Hypothalamus (tissue), 51 donors: Measurements from ENCODE around the gene SARDH.

Source experiments
- DNase-seq, 51 donors: peaks; one replicate each; lab custom pipeline; 2025; lab: John Stamatoyannopoulos, UW

SARDH gene, protein sequence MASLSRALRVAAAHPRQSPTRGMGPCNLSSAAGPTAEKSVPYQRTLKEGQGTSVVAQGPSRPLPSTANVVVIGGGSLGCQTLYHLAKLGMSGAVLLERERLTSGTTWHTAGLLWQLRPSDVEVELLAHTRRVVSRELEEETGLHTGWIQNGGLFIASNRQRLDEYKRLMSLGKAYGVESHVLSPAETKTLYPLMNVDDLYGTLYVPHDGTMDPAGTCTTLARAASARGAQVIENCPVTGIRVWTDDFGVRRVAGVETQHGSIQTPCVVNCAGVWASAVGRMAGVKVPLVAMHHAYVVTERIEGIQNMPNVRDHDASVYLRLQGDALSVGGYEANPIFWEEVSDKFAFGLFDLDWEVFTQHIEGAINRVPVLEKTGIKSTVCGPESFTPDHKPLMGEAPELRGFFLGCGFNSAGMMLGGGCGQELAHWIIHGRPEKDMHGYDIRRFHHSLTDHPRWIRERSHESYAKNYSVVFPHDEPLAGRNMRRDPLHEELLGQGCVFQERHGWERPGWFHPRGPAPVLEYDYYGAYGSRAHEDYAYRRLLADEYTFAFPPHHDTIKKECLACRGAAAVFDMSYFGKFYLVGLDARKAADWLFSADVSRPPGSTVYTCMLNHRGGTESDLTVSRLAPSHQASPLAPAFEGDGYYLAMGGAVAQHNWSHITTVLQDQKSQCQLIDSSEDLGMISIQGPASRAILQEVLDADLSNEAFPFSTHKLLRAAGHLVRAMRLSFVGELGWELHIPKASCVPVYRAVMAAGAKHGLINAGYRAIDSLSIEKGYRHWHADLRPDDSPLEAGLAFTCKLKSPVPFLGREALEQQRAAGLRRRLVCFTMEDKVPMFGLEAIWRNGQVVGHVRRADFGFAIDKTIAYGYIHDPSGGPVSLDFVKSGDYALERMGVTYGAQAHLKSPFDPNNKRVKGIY

DNA sequence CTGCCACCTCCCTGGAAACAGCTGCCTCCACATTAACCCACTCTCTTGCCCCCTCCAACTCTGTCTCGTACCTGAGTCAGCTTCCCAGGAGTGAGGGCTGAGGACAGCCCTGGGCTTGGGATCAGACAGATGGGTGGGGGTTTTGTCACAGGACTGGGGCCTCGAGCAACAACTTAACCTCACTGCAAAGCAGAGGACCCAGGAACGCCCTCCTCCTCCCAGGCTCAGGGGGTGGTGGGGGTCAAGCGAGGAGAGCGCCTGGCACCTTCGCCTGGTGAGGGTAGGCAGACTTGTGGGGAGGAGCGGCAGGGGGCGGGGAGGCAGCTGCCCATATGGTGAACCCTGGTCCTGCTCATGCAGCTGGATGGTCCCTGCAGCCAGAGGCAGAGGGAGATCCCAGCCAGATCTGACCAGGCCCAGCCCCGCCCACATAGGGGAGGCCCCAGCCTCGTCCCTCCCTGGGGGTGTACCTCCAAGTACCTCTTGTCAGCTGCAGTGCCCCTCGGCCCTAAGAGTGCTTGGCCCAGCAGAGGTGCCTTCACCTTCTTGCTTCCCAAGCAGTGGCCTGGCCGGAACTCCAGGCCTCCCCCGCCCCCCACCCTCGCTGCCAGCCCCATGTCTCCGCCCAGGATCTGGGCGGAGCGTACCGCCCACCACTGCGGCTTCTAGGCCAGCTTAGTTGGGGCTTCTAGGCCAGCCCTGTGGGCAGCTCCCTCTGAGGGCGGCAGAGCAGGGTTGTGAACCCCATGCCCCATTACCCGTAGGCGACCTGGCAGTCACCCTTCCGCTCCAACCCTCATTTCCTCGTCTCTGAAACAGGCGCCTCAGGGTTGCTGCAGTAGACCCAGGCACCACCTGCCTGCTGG is at the start of gene SARDH:
Gene SARDH, minus strand, starts transcription at position 579 of the 866 bp plus-strand sequence. CDS start 4,179 bp downstream, outside the sequence.
- DNase-seq = peak in 5 of 51 donors; percentile 9 to 29 (median 15)

DNA sequence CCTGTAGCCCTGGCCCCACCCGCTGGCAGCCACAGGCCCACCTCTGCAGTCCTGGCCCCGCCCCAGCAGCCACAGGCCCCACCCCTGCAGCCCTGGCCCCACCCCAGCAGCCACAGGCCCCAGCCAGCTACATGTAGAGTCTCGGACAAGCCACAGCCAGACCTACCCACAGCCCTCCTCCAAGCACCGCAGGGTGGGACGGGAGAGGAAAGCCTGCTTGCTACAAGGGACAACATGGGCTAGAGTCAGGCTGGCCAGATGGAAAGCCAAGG is 49.5 kb upstream of the SARDH start:
- DNase-seq = peak in 11 of 51 donors; percentile 6 to 50 (median 18)

DNA sequence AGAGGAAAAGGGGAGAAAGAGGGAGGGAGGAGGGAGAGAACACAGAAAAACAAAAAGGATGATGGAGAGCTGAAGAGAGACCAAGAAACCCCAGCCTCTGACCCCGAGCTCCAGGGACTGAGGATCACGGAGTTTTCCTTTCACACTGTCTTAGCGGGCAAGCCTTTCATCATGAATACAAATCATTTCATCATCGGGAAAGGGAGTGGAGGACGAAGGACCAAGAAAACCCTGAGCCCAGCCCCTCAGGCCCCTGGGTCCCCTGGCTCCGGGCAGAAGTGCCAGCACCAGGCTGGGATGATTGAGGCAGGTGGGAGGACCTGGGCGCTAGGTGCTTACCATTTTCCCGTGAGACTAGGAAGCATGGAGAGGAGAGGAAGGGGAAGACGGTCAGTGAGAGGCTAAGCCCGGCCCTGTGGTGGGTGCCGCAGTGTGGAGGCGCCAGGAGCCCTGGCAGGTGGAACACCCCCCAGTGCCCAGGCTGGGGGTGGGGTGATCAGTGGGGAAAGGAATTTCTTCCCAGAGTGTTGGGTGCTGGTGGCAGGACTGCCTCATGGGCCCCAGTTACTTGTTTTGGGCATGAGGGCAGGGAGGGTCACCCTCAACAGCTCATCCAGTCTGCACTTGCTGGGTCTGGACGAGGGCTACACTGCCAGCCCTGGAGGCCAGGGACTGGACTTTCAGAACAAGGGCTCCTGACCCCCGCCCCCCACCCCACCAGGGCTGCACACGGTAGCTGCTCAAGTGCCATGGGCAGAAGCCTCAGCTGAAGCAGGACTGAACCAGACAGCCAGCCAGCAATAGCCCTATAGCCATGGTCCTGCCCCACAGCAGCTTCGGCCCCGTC is 49.0 kb upstream of the SARDH start:
- no peak for DNase-seq

DNA sequence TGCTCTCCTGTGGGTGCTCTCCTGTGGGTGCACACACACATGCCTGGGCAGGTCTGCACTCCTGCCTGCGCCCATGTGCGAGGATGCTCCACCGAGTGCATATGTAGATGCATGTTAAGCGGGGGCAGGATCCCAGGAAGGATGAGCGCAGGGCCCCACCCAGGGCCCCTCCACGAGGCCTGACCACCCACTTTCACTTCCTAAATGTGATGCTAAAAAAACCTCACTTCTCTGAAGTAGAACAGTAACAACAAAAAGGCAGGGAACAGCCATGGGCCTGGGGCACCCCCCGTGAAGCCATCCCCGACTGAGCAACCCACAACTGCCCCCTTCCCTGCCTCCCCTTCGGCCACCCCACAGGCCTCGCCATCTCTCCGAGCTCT is 48.2 kb upstream of the SARDH start:
- peak in 2 of 51 donors; percentile 4 to 11 for DNase-seq

DNA sequence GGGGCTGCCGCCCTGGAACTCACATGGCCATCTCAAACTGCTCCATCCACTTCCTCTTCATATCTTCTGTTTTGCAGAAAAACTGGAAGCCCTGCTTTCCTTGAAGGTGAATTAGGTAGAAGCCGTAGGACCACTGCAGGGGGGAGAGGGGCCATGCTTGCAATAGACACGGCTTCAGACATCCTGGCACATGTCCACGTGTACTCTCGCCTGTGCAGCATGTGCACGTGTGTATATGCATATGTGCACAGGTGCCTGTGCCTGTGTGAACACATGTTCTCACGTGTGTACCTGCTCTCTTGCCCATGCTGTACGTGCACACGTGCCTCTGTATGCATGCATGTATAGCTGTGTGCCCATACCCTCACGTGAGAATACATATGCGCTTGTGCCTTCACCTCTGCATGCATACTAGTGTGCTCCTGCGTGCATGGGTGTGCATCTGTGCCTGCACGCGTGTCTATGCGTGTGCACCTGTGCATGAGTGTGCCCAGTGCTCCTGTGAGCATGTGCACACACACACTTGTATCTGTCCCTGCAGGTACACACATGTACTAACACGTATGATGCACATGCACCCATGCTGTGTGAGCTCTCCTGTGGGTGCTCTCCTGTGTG is 47.7 kb upstream of the SARDH start:
- no peak for DNase-seq

DNA sequence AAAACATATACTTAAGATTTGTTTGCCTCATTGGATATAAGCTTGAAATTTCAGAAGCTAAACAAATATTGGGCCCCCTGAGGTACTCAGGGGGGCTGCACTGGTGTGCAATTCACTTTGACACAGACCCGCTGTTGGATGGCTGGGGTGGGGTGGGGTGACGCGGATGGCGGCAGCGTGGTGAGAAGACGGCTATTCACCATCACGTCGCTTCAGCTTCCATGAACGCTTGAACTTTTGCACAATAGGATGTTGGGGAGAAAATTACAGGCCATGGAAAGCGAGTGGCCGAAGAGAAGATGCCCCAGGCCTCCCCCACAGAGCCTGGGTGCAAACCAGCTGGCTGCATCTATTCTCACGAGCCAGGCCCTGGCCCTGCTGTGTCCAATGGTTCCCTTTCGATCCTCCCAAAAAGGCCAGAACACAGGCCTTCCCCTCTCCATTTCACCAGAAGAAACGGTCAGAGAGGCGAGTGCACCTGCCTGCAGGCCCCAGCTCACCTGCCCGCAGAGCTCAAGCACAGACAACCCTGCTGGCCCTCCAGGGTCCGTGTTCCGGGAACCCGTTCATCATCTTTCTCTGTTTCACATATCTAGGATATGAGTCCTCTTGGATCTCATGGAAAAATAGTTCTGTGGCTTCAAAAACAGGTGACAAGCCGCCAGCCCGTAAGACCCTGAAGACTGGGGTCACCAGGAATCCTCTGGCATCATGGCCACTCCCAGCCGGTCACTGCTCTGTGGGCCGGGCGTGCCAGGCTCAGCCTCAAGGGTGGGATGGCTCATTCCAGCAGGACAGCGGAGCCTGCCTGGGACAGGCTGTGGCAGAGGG is 46.8 kb upstream of the SARDH start:
- DNase-seq = no peak

DNA sequence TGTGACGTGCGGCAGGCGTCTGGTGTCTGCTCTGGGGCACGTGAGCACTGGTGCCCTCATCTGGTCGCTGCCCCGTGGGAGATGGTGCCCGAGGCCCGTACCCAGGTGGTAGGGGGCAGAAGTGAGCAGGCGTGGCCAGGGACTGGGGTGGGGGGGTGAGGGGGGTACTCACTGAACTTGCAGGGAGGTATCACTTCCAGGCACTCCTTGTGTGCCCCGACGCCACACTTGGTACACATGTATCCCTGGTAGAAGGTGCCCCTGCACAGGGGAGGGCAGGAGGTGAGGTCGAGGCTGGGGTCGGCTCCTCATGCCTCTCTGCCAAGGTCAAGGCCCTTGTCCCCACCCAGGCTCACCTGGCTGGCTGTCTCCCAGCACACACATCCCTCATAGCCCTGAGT is 45.2 kb upstream of the SARDH start:
- DNase-seq = no peak

DNA sequence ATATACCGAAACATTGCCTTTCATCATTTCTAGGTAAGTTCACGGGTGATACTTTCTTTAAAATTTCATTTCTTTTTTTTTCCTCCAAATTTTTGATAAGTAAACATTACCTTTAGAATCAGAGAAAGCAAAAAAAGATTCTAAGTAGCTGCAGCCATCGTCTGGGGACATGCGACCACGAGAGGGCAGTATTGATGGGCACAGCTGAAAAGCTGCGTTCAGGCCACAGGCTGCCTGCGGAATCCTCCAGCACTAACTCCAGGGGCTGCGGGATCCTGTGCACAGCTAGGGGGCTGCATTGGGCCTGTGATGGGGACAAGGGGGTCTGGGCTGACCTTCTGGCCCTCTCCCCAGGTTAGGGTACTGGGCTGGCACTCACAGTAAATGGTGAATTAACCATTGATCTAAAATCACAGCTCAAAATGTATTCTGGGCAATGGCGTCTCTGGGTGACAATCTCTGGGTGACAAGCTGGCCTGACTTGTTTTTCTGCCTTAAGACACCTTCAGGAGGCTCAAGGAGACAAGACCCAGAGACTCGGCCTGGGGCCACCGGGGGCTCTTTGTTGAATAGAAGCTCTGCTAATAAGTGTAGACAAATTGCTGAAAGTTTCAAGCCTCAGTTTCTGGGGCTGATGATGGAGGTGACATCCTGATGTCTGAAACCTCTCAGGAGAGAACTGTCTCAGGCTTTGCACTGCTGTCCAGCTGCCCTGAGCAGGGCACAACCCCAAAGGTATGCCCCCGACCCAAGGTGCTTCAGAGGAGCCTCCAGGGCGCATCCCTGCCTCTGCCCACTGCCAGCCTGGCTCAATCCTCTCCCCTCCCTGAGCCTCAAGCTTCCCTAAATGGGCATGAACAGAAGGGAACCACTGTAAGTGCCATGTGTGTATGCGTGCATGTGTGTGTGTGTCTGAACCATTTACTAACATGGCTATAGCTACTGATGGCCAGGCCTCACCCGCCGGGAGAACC is 44.3 kb upstream of the SARDH start:
- peak in 44 of 51 donors; percentile 9 to 81 (median 52) for DNase-seq

DNA sequence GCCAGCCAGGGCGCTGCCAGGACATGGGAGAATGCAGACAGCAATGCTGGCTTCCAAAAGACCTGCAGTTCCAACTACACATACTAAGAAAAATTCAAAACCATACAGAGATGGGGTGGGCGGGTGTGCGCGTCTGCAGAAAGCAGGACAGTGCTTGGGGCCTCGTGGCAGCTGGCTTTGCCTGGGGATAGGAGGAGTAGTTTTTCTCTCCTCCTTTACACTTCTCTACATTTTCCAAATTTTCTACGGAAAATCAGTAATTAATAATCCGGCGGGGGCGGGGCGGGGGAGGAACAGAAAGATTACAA is 43.6 kb upstream of the SARDH start:
- DNase-seq = no peak

DNA sequence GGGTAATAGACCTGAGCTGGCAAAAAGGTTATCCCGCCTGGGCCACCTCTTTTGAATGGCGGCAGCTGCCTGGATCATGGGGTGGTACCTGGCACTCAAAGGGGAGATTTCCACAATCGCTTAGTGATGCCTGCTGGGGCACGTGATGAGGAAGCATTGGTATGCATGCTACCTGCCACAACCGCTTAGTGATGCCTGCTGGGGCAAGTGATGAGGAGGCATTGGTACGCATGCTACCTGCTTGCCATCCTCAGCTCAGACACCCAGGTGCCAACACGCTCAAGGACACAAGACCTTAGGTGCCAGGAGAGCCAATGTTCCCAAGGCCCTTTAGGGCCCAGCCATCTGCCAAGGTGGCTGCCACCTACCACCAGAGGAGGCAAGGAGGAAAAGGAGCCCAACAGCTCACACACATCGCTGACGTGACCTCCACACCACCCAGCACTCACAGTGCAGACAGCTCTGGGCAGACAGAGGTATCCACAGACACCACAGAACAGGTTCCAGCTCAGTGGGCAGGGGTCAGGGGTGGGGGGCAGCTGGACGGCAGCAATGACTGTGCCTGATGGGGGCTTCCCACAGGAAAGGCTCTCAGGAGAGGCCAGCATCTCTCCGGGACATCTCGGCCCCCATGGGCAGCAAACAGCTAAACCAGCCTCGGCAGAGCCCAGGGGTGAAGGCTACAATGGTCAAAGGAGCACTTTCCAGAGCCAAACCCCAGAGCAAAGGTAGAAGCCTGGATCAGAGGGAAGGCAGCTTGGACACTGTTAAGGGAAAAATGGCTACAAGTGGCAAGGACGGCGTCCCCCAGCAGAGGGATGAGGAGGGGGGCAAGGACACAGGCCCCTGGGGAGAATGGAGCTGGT is 43.0 kb upstream of the SARDH start:
- no peak for DNase-seq

DNA sequence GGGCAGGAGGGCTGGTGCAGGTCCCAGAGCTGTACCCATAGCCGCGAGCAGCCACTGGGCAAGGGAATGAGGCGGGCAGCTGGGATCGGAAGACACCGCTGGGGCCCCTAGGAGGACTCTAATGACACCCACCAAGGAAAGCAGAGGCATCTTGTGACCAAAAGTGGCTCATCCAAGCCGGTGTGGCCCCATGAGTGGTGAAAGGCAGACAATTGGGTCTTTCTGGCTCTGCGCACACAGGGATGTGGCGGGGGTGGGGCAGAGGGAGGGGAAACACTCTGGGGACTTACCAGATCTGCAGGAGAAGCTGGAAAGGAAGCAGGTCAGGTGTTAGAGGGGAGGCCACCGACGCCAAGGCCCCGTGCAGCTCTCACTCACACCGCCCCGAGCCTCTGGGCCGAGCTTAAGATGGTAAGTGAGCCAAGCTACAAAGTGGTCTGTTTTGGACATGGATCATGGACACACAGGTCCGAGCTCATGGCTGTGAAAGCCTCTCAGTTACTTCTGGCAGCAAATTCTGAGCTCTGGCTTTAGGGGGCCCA is 42.3 kb upstream of the SARDH start:
- DNase-seq = no peak

DNA sequence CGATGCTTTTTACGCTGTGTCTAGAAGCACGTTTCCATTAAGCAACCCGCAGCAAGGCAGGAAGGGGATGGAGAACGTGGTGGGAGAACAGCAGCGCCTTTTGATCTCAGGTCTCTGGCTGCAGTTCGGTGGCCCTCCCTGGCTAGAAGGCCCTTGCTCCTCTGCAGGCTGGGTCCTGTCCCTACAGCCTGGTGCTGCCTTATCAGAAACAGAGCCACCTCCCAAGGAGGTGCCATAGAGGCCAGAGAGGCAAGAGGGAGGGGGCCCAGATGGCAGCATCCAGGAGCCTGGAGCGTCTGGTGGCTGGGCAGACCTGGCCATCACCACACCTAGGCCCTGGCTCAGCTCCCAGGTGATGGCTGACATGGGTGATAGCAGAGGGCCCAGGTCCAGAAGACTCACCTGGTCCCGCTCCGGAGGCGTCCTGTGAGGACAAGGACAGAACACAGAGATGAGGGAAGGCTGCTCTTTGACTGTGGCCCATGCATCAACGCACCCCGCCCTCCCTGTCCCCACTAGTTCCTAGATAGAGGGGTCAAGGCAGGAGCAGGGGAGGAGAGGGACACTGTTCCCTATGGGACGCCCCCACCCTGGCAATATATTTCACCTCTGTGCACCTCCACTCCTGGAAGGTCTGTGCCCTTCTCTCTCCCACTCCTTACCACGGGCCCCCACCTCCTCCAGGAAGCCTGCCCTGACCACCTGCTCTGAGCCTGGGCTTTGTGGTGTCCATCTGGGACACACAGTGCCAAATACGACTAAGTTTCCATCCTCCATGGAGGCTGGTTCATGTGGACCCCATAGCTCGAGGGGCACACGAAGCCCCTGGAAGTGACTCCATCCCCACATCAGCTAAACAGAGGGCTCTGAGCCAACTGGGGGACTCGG is 41.6 kb upstream of the SARDH start:
- no peak for DNase-seq

DNA sequence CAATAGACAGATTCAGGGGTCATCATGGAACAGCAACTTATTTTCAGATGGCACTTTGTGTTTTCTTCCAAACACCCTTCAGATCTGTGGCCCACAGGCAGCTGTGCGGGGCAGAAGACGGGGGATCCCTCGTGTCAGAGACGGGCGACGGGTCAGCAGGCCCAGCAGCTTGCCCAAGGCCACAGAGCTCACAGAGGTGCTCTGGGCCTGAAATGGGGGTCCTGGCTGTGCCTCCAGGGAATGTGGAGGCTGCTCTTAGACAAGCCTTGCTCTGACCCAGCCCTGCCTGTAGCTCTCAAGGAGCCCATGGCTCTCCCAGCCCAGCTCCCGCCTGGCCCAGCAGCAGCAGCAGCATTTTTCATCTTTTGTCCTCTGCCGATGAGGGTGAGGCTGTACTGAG is 40.9 kb upstream of the SARDH start:
- DNase-seq = no peak

DNA sequence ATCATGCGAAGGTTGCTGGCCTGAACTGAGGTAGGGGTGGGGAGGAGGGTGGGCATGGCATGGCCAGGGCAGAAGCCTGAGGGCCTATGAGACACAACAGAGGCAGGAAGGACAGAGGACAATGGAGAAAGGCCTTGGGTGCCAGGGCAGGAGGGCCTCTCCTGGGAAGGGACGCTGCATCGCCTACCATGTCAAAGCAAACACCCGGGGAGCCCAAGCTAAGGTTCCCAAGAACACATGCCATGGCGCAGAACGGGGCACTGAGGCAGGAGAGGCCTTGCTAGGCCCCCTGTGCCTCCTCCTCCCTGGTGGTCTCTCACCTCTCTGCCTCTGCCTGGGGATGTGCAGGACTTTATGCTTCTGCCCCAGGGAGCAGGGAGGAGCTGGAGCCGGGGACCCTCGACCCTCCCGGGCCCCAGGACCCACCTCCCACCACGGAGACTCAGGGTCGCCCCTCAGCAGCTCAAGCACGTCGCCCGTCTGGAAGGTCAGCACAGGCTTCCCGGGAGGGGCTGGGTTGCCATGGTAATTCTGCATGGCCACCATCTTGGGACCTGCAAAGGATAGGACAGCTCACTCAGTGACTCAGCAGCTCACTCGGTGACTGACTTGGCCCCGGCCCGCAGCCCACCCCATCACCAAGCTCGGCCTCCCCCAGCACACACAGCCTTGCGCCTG is 40.3 kb upstream of the SARDH start:
- no peak for DNase-seq

DNA sequence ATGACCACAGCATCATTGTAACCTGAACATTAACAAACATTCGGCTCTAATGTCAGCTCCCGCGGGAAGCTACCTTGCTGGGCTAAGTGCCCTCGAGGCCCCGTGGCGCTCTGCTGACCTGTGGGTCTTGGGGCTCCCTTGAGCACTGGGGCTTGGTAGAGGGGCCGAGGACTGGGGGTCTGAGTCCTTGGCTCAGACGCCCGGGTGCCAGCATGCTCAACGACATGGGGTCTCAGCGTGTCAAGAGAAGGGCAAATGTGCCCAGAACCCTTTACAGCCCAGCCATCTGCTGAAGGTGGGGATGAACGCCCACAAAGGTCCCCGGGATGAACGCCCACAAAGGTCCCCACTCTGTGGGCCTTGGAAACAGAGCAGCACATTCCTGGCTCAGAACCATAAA is 39.7 kb upstream of the SARDH start:
- DNase-seq = no peak
